WTC11 (cell line): ENCODE data around the gene BATF2. TPM values are rescaled to one million over a fixed set of nuclear protein-coding genes. Genes with fewer than 3 reads are reported as not detected.
A peak's percentile ranks its signal among the peaks of the same experiment; 100 is the strongest.

Experiments
- ATAC-seq: fragments of 200-7000 bp; cut with Tn5 transposase; 2 replicates; pipeline ENCODE4 v1.10.0; 2021; ENCODE audit warnings: mild to moderate bottlenecking, moderate library complexity
- CTCF ChIA-PET: fragments of 300-600 bp; sonication (Branson Sonifier 250); formaldehyde crosslinking; loops from one replicate; lab custom pipeline; 2021; ENCODE audit warnings: antibody characterized with exemption; lab: Charles Lee
- POLR2A ChIA-PET: fragments of 350-600 bp; sonication (Branson Sonifier 250); formaldehyde crosslinking; loops from one replicate; lab custom pipeline; 2021; ENCODE audit warnings: antibody characterized with exemption; lab: Charles Lee
- DNase-seq: peaks from one replicate; pipeline ENCODE4 v3.0.0; 2021; ENCODE audit warnings: low spot score
- H3K27ac Mint-ChIP-seq: 2 replicates; pipeline ENCODE4 v1.8.0; 2021; ENCODE audit warnings: mixed read lengths
- H3K27me3 Mint-ChIP-seq: 2 replicates; pipeline ENCODE4 v1.8.0; 2021; ENCODE audit warnings: low read depth, mild to moderate bottlenecking, moderate library complexity, mixed read lengths
- H3K36me3 Mint-ChIP-seq: 2 replicates; pipeline ENCODE4 v1.8.0; 2021; ENCODE audit warnings: mixed read lengths
- H3K4me1 Mint-ChIP-seq: 2 replicates; pipeline ENCODE4 v1.8.0; 2022; ENCODE audit warnings: mixed read lengths
- H3K4me3 Mint-ChIP-seq: 2 replicates; pipeline ENCODE4 v1.8.0; 2021; ENCODE audit warnings: mild to moderate bottlenecking, moderate library complexity, mixed read lengths
- H3K9me3 Mint-ChIP-seq: 2 replicates; pipeline ENCODE4 v1.8.0; 2021; ENCODE audit warnings: mixed read lengths
- ARID4B ChIP-seq: sonication (generic); formaldehyde crosslinking; IDR thresholded peaks from 2 replicates; pipeline ENCODE4 v1.8.0; 2023; ENCODE audit warnings: missing genetic modification reagents, mild to moderate bottlenecking, borderline replicate concordance
- ATF3 ChIP-seq: sonication (generic); formaldehyde crosslinking; conservative IDR thresholded peaks from 2 replicates; pipeline ENCODE4 v1.8.1; 2022; ENCODE audit warnings: mild to moderate bottlenecking, missing genetic modification reagents
- CREB1 ChIP-seq: sonication (generic); formaldehyde crosslinking; IDR thresholded peaks from 2 replicates; pipeline ENCODE4 v1.8.0; 2023; ENCODE audit warnings: mild to moderate bottlenecking, missing genetic modification reagents
- GABPB1 ChIP-seq: sonication (generic); formaldehyde crosslinking; IDR thresholded peaks from 2 replicates; pipeline ENCODE4 v1.8.1; 2023; ENCODE audit warnings: mild to moderate bottlenecking, missing genetic modification reagents
- HMGA2 ChIP-seq: fragments of 250-450 bp; sonication (Bioruptor Pico); IDR thresholded peaks from 2 replicates; pipeline ENCODE4 v1.4.0; 2021; ENCODE audit warnings: mild to moderate bottlenecking, moderate library complexity
- IRF1 ChIP-seq: sonication (generic); formaldehyde crosslinking; IDR thresholded peaks from 2 replicates; pipeline ENCODE4 v1.8.0; 2023; ENCODE audit warnings: missing genetic modification reagents
- NR3C1 ChIP-seq: sonication (generic); formaldehyde crosslinking; conservative IDR thresholded peaks from 2 replicates; pipeline ENCODE4 v1.8.1; 2023; ENCODE audit warnings: low read depth, mild to moderate bottlenecking, missing genetic modification reagents
- OVOL2 ChIP-seq: fragments of 250-450 bp; sonication (Bioruptor Pico); IDR thresholded peaks from 2 replicates; pipeline ENCODE4 v1.9.0; 2021; ENCODE audit warnings: mild to moderate bottlenecking, borderline replicate concordance
- TCF7 ChIP-seq: sonication (generic); formaldehyde crosslinking; IDR thresholded peaks from 2 replicates; pipeline ENCODE4 v1.8.0; 2022; ENCODE audit warnings: mild to moderate bottlenecking, low read depth, missing genetic modification reagents, moderate library complexity
- TEAD4 ChIP-seq: sonication (generic); formaldehyde crosslinking; IDR thresholded peaks from 2 replicates; pipeline ENCODE4 v1.8.0; 2022; ENCODE audit warnings: mild to moderate bottlenecking, missing genetic modification reagents
- ZBTB21 ChIP-seq: sonication (generic); formaldehyde crosslinking; IDR thresholded peaks from 2 replicates; pipeline ENCODE4 v1.8.1; 2023; ENCODE audit warnings: mild to moderate bottlenecking, missing genetic modification reagents, borderline replicate concordance
- ZNF219 ChIP-seq: sonication (generic); formaldehyde crosslinking; IDR thresholded peaks from 2 replicates; pipeline ENCODE4 v1.8.0; 2023; ENCODE audit warnings: missing genetic modification reagents, mild to moderate bottlenecking, borderline replicate concordance
- ZNF425 ChIP-seq: fragments of 250-450 bp; sonication (Bioruptor Pico); conservative IDR thresholded peaks from 2 replicates; pipeline ENCODE4 v1.9.0; 2021; ENCODE audit warnings: mild to moderate bottlenecking
- ZNF532 ChIP-seq: fragments of 250-450 bp; sonication (Bioruptor Pico); IDR thresholded peaks from 2 replicates; pipeline ENCODE4 v1.9.0; 2021; ENCODE audit warnings: mild to moderate bottlenecking, borderline replicate concordance
- total RNA-seq: library from RNA; stranded (reverse); gene quantifications from 3 replicates; pipeline ENCODE4 v1.2.3, GENCODE V29; 2021

Gene BATF2
- total RNA-seq, 1 experiment from 2014 or later: 1.3 TPM

GRCh38 chr11:64998141-64998540 is 1.4 kb upstream of the BATF2 start:
- no peak for ATAC-seq
- H3K4me3 Mint-ChIP-seq: peak overlapping the region; percentile 51
- no peaks in the 10 kb centered on the region for H3K36me3 Mint-ChIP-seq
- TF ChIP-seq CREB1 (CRISPR knock-in tag) (no peak), NR3C1 (CRISPR knock-in tag) (no peak), ZNF425 (no peak), HMGA2 (CRISPR knock-in tag) (no peak)
- no peaks in the 10 kb centered on the region for H3K9me3 Mint-ChIP-seq
- H3K27ac Mint-ChIP-seq: peak overlapping the region; percentile 66; the same call in 1 of the 2 replicates
- no peak for DNase-seq
- peaks cover 18% of the 10 kb centered on the region for H3K4me1 Mint-ChIP-seq
- ChIA-PET POLR2A (no interaction called here), CTCF (interaction anchor here (0.6 to 4.5 kb wide), 7 partner anchors 10 to 150 kb away, joined by 4 to 39 read pairs (median 13); partner anchors contain the start of genes ARL2, GPHA2 and PPP2R5B)
- no peaks in the 10 kb centered on the region for H3K27me3 Mint-ChIP-seq

- H3K9me3 Mint-ChIP-seq: no peaks in the 10 kb centered on the region
- H3K27ac Mint-ChIP-seq: peak overlapping the region; percentile 32; the same call in 1 of the 2 replicates
- no peaks in the 10 kb centered on the region for H3K27me3 Mint-ChIP-seq
- no peak for ATAC-seq
- TF ChIP-seq ZBTB21 (CRISPR knock-in tag) (no peak), ZNF532 (CRISPR knock-in tag) (no peak), IRF1 (no peak)
- TF ChIP-seq, all 79 proteins: peak for 0
- Mint-ChIP-seq H3K36me3 (no peaks in the 10 kb centered on the region), H3K4me3 (peak overlapping the region; percentile 56), H3K4me1 (peaks cover 18% of the 10 kb centered on the region)
- DNase-seq: no peak
- ChIA-PET CTCF (interaction anchor here (0.6 to 4.5 kb wide), 35 partner anchors 9 to 547 kb away, joined by 3 to 39 read pairs (median 5); partner anchors contain the start of genes ARL2, ATG2A, CDC42BPG and GPHA2), POLR2A (interaction anchor here (0.5 to 1.6 kb wide), 6 partner anchors 27 to 319 kb away, joined by 3 to 4 read pairs (median 3); partner anchors contain the start of genes CDC42EP2 and SF1)
Measured at GRCh38 chr11:64996327-64996709, 453 bp downstream of the BATF2 start.

GRCh38 chr11:64994318-64994717 is 2.5 kb downstream of the BATF2 start:
- no peaks in the 10 kb centered on the region for H3K9me3 Mint-ChIP-seq
- no peaks in the 10 kb centered on the region for H3K27me3 Mint-ChIP-seq
- DNase-seq (no peak), ATAC-seq (no peak)
- H3K4me1 Mint-ChIP-seq: peaks cover 23% of the 10 kb centered on the region
- POLR2A ChIA-PET: no interaction called here
- no peak overlapping the region for H3K27ac Mint-ChIP-seq
- no peaks in the 10 kb centered on the region for H3K36me3 Mint-ChIP-seq
- H3K4me3 Mint-ChIP-seq: no peak overlapping the region
- CTCF ChIA-PET: interaction anchor here (0.6 to 1.3 kb wide), 2 partner anchors 20 to 21 kb away, joined by 3 to 6 read pairs; partner anchors contain the start of gene ARL2
- no peak for TF ChIP-seq ZNF425
- TF ChIP-seq TEAD4 (CRISPR knock-in tag): no peak
- no peak for TF ChIP-seq ZNF219
- no peak for TF ChIP-seq OVOL2 (CRISPR knock-in tag)
- no peak for TF ChIP-seq ATF3 (CRISPR knock-in tag)
- no peak for TF ChIP-seq ARID4B
- no peak for TF ChIP-seq TCF7 (CRISPR knock-in tag)
- TF ChIP-seq GABPB1: no peak
